Stomach smooth muscle (tissue), 2 donors: ENCODE data around the gene OPHN1.
"Not testable (repeated sequence)": the region's sequence is repeated elsewhere in the genome, so short reads cannot be mapped to it uniquely, and the experiment has no call there.

Experiments
- H3K27ac ChIP-seq: one replicate; pipeline ENCODE4 v1.7.0; 2013; ENCODE audit warnings: mild to moderate bottlenecking, low read length, inconsistent platforms
- H3K27me3 ChIP-seq, 2 donors: one replicate each; pipeline ENCODE4 v1.7.0; 2013; ENCODE audit warnings: low read length in 2 of 2; ENCODE audit not compliant: insufficient read depth in 2 of 2, control insufficient read depth in 1 of 2
- H3K36me3 ChIP-seq, 2 donors: one replicate each; pipeline ENCODE4 v1.7.0; 2013; ENCODE audit warnings: low read length in 2 of 2; ENCODE audit not compliant: control insufficient read depth in 2 of 2, insufficient read depth in 2 of 2
- H3K4me1 ChIP-seq: one replicate; pipeline ENCODE4 v1.7.0; 2013; ENCODE audit warnings: low read length; ENCODE audit not compliant: control insufficient read depth, insufficient read depth
- H3K4me3 ChIP-seq, 2 donors: one replicate each; pipeline ENCODE4 v1.7.0; 2013; ENCODE audit warnings: low read length in 2 of 2
- H3K9ac ChIP-seq, 2 donors: one replicate each; pipeline ENCODE4 v1.7.0; 2013; ENCODE audit warnings: low read length in 2 of 2, mild to moderate bottlenecking in 1 of 2
- H3K9me3 ChIP-seq, 2 donors: one replicate each; pipeline ENCODE4 v1.7.0; 2013; ENCODE audit warnings: low read length in 2 of 2; ENCODE audit not compliant: control insufficient read depth in 2 of 2
- donor health status: healthy.
- donor health status: Pancreatic carcinoma.

Gene OPHN1

GRCh38 chrX:68086709-68087108 lies 346.6 kb downstream of the OPHN1 start:
- Histone ChIP-seq H3K27ac (no peak overlapping the region), H3K4me3 (no peak overlapping the region), H3K27me3 (no peaks in the 10 kb centered on the region), H3K36me3 (no peaks in the 10 kb centered on the region), H3K4me1 (peaks cover 3% of the 10 kb centered on the region), H3K9ac (no peak overlapping the region), H3K9me3 (no peaks in the 10 kb centered on the region)

- H3K27me3 ChIP-seq, result no peaks in the 10 kb centered on the region
- no peak overlapping the region for H3K27ac ChIP-seq
- no peaks in the 10 kb centered on the region for H3K36me3 ChIP-seq
- H3K4me1 ChIP-seq, result peaks cover 3% of the 10 kb centered on the region
- H3K9me3 ChIP-seq, result no peaks in the 10 kb centered on the region
- H3K9ac ChIP-seq, result no peak overlapping the region
- no peak overlapping the region for H3K4me3 ChIP-seq
These were observed 348.5 kb downstream of the OPHN1 start for GRCh38 chrX:68084765-68085164.

- peaks cover 3% of the 10 kb centered on the region for H3K4me1 ChIP-seq
- H3K9ac ChIP-seq, result no peak overlapping the region
- no peak overlapping the region for H3K4me3 ChIP-seq
- no peak overlapping the region for H3K27ac ChIP-seq
- no peaks in the 10 kb centered on the region for H3K27me3 ChIP-seq
- no peaks in the 10 kb centered on the region for H3K36me3 ChIP-seq
- H3K9me3 ChIP-seq, result no peaks in the 10 kb centered on the region
These were observed 349.8 kb downstream of the OPHN1 start for GRCh38 chrX:68083510-68083909.

GRCh38 chrX:68079961-68080360 lies 353.3 kb downstream of the OPHN1 start:
- Histone ChIP-seq H3K9ac (no peak overlapping the region), H3K9me3 (no peaks in the 10 kb centered on the region), H3K27ac (no peak overlapping the region), H3K36me3 (no peaks in the 10 kb centered on the region), H3K27me3 (no peaks in the 10 kb centered on the region), H3K4me3 (no peak overlapping the region), H3K4me1 (no peaks in the 10 kb centered on the region)

GRCh38 chrX:68078801-68079200 lies 354.5 kb downstream of the OPHN1 start:
- H3K27ac ChIP-seq, H3K4me3 ChIP-seq, H3K9me3 ChIP-seq, H3K4me1 ChIP-seq, H3K36me3 ChIP-seq, H3K27me3 ChIP-seq, H3K9ac ChIP-seq: not testable (repeated sequence)

- H3K9me3 ChIP-seq, result no peaks in the 10 kb centered on the region
- peaks cover 0 to 2% of the 10 kb centered on the region in 2 donors for H3K36me3 ChIP-seq
- no peak overlapping the region for H3K9ac ChIP-seq
- H3K4me1 ChIP-seq, result no peaks in the 10 kb centered on the region
- H3K27me3 ChIP-seq, result no peaks in the 10 kb centered on the region
- H3K27ac ChIP-seq, result no peak overlapping the region
- no peak overlapping the region for H3K4me3 ChIP-seq
These were observed 355.9 kb downstream of the OPHN1 start for GRCh38 chrX:68077378-68077777.

GRCh38 chrX:68072041-68072440 lies 361.3 kb downstream of the OPHN1 start:
- Histone ChIP-seq H3K36me3 (peaks cover 0 to 2% of the 10 kb centered on the region in 2 donors), H3K4me3 (no peak overlapping the region), H3K9ac (no peak overlapping the region), H3K4me1 (no peaks in the 10 kb centered on the region), H3K27me3 (no peaks in the 10 kb centered on the region), H3K9me3 (no peaks in the 10 kb centered on the region), H3K27ac (no peak overlapping the region)

GRCh38 chrX:68070119-68070518 lies 363.2 kb downstream of the OPHN1 start:
- H3K4me1 ChIP-seq, H3K9me3 ChIP-seq, H3K9ac ChIP-seq, H3K27me3 ChIP-seq, H3K36me3 ChIP-seq, H3K27ac ChIP-seq, H3K4me3 ChIP-seq: not testable (repeated sequence)

- H3K27me3 ChIP-seq, result peaks cover 0 to 4% of the 10 kb centered on the region in 2 donors
- H3K36me3 ChIP-seq, result no peaks in the 10 kb centered on the region
- no peaks in the 10 kb centered on the region for H3K4me1 ChIP-seq
- no peak overlapping the region for H3K4me3 ChIP-seq
- H3K9ac ChIP-seq, result no peak overlapping the region
- no peaks in the 10 kb centered on the region for H3K9me3 ChIP-seq
- no peak overlapping the region for H3K27ac ChIP-seq
These were observed 372.1 kb downstream of the OPHN1 start for GRCh38 chrX:68061206-68061535.

- H3K27me3 ChIP-seq, result peaks cover 0 to 4% of the 10 kb centered on the region in 2 donors
- no peaks in the 10 kb centered on the region for H3K4me1 ChIP-seq
- no peak overlapping the region for H3K9ac ChIP-seq
- H3K36me3 ChIP-seq, result no peaks in the 10 kb centered on the region
- no peak overlapping the region for H3K27ac ChIP-seq
- H3K9me3 ChIP-seq, result no peaks in the 10 kb centered on the region
- no peak overlapping the region for H3K4me3 ChIP-seq
These were observed 372.6 kb downstream of the OPHN1 start for GRCh38 chrX:68060506-68061205.

GRCh38 chrX:68059469-68059868 lies 373.8 kb downstream of the OPHN1 start:
- no peak overlapping the region for H3K9ac ChIP-seq
- H3K4me1 ChIP-seq, result no peaks in the 10 kb centered on the region
- peaks cover 0 to 4% of the 10 kb centered on the region in 2 donors for H3K27me3 ChIP-seq
- H3K9me3 ChIP-seq, result no peaks in the 10 kb centered on the region
- H3K4me3 ChIP-seq, result no peak overlapping the region
- no peaks in the 10 kb centered on the region for H3K36me3 ChIP-seq
- no peak overlapping the region for H3K27ac ChIP-seq
